RWPE1 (cell line): ENCODE results near the gene PSME2.
A peak's percentile ranks its signal among the peaks of the same experiment; 100 is the strongest.

Experiments used
- CTCF ChIA-PET: fragments of 350-600 bp; sonication (Branson Sonifier 250); formaldehyde crosslinking; extraction: SDS; loops from one replicate; lab custom pipeline; 2021; lab: Yijun Ruan, JAX
- POLR2A ChIA-PET: fragments of 400-600 bp; formaldehyde crosslinking; extraction: SDS; loops from one replicate; lab custom pipeline; 2020; ENCODE audit warnings: antibody characterized with exemption; ENCODE audit not compliant: low non-redundant PET; lab: Yijun Ruan, JAX
- DNase-seq: peaks from one replicate; pipeline ENCODE4 v3.0.0; 2012; ENCODE audit warnings: low spot score
- H3K27ac ChIP-seq: fragments of 450-650 bp; 2 replicates; pipeline ENCODE4 v1.5.1; 2017
- TF ChIP-seq, protein P1 (sequence below): fragments of 450-650 bp; conservative IDR thresholded peaks from 2 replicates; pipeline ENCODE4 v1.5.1; 2017; ENCODE audit warnings: low read depth, mild to moderate bottlenecking

Gene PSME2

DNA sequence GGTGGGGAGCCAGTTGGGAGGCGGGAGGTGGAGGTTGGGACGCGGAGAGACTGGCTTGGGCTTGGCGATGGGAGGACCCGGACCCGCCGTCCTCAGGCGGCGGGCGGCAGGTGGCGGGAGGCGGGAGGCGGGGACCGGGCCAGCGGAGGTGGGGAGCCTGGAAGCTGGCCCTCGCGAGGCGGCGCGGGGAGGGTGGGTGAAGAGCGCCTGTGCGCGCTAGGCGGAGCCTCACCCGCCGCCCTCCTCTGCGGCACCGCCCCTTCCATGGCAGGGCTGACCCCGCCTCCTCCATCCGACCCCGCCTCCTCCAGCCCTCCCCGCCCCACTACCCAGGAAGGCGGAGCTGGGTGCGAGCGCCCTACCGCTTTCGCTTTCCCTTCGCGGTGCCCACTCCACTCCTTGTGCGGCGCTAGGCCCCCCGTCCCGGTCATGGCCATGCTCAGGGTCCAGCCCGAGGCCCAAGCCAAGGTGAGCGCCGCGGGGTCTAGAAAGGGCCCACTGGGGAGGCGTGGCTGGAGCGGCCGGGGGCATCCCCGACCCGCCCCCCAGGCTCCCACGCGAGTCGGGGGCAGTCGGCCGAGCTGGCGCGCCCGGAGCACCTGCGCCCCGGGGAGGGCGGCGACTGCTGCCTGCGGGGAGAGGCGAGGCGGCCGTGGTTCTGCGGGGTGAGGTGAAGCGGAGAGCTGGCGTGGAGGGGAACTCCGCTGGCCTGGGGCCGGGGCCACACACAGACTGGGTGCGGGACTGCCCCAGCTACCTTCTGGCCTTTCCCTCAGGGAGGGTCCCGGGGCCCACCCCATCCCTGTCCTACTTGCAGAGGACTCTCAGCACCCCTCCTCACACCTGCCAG, 10.4 kb downstream of the PSME2 start, which contains the start of gene PSME1:
TSS of gene PSME1 (plus strand) at position 361 of the 850 bp plus-strand sequence. CDS start at position 430, 69 bp downstream.
- TF ChIP-seq, protein P1, sequence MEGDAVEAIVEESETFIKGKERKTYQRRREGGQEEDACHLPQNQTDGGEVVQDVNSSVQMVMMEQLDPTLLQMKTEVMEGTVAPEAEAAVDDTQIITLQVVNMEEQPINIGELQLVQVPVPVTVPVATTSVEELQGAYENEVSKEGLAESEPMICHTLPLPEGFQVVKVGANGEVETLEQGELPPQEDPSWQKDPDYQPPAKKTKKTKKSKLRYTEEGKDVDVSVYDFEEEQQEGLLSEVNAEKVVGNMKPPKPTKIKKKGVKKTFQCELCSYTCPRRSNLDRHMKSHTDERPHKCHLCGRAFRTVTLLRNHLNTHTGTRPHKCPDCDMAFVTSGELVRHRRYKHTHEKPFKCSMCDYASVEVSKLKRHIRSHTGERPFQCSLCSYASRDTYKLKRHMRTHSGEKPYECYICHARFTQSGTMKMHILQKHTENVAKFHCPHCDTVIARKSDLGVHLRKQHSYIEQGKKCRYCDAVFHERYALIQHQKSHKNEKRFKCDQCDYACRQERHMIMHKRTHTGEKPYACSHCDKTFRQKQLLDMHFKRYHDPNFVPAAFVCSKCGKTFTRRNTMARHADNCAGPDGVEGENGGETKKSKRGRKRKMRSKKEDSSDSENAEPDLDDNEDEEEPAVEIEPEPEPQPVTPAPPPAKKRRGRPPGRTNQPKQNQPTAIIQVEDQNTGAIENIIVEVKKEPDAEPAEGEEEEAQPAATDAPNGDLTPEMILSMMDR, result no peak
- CTCF ChIA-PET, result interaction anchor here (1.3 kb wide), 1 partner anchor 25 kb away, joined by 7 read pairs; the partner anchor contains the start of gene IRF9
- POLR2A ChIA-PET, result interaction anchor here (0.9 to 2.6 kb wide), 3 partner anchors 11 to 22 kb away, joined by 3 to 12 read pairs (median 5); partner anchors contain the start of genes DCAF11, NRL, PSME2 and RNF31
- peak within 1 kb of the TSS; percentile 96 for H3K27ac ChIP-seq
- peak; percentile 94 for DNase-seq

DNA sequence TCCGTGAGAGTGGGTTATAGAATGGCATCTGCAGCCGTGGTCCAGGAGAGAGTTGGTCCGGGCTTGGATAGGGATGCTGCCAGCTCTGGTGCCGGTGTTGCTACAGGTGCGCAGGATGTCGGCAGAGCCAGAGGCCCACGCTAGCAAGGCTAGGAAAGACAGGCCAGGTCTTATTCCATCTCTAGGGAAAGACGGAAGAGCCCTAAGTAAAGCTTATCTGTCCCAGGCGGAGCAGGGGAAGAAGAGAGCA, 10.9 kb downstream of the PSME2 start:
- peak overlapping the region; percentile 96 for H3K27ac ChIP-seq
- TF ChIP-seq, protein P1, result no peak
- no peak for DNase-seq
- ChIA-PET POLR2A (interaction anchor here (0.9 to 2.6 kb wide), 3 partner anchors 11 to 21 kb away, joined by 3 to 12 read pairs (median 5); partner anchors contain the start of genes DCAF11, NRL, PSME2 and RNF31), CTCF (no interaction called here)

DNA sequence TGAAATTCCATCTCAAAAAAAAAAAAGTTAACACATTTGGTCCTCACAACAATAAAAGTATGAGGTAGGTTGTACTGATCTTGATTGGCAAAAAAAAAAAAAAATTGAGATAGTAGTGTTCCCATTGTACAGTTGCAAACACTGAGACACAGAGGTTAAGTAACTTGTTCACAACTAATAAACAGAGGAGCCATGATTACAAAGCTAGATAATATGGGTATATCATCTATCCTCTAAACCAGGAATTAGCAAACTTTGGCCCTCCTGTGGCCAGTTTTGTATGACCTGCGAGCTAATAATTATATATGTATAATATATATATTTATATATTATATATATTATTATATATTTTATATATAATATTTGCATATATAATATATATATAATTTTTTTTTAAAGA, 12.7 kb downstream of the PSME2 start:
- ChIA-PET CTCF (interaction anchor here (0.6 to 0.7 kb wide), 2 partner anchors 10 to 70 kb away, joined by 4 to 5 read pairs; no protein-coding TSS in a partner anchor), POLR2A (no interaction called here)
- no peak for DNase-seq
- no peak overlapping the region for H3K27ac ChIP-seq
- TF ChIP-seq, protein P1, result no peak

DNA sequence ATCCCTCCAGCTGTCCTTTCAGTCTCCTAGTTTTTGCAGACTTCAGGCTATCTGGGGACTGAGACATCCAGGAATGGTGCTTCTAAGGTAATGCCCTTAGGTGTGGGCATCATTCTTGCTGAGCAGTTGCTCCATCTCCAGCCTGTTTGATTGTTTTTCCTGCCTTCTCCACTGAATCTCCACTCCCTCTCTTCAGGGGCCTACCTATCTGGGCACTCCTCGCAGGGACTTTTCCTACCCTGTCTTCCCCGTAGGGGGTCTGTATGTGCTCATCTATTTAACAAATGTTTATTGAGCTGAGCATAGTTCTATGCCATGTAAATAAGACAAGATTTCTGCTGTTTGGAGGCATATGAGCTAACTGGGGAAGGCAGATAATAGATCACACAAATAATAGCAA, 13.4 kb downstream of the PSME2 start:
- no peak for DNase-seq
- ChIA-PET POLR2A (no interaction called here), CTCF (interaction anchor here (0.6 kb wide), 1 partner anchor 9 kb away, joined by 4 read pairs; no protein-coding TSS in a partner anchor)
- TF ChIP-seq, protein P1, result no peak
- H3K27ac ChIP-seq, result no peak overlapping the region

DNA sequence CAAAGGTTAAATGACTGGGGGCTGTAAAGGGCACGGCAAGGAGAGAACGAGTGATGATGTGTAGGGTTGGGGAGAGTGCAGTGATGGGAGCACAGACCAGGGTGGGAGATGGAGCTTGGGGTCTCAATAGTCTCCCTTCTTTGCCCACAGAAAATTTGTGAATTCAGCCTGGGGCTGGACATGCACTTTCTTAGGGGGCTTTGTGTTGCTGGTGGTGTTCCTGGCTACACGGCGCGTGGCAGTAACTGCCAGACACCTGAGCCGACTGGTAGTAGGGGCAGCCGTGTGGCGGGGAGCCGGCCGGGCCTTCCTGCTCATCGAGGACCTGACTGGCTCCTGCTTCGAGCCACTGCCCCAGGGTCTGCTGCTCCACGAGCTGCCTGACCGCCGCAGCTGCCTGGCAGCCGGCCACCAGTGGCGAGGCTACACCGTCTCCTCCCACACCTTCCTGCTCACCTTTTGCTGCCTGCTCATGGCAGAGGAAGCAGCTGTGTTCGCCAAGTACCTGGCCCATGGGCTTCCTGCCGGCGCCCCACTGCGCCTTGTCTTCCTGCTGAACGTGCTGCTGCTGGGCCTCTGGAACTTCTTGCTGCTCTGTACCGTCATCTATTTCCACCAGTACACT, 14.2 kb downstream of the PSME2 start:
- ChIA-PET CTCF (no interaction called here), POLR2A (no interaction called here)
- H3K27ac ChIP-seq, result peak overlapping the region; percentile 6; the same call in 1 of the 2 replicates
- TF ChIP-seq, protein P1, result no peak
- DNase-seq, result no peak

DNA sequence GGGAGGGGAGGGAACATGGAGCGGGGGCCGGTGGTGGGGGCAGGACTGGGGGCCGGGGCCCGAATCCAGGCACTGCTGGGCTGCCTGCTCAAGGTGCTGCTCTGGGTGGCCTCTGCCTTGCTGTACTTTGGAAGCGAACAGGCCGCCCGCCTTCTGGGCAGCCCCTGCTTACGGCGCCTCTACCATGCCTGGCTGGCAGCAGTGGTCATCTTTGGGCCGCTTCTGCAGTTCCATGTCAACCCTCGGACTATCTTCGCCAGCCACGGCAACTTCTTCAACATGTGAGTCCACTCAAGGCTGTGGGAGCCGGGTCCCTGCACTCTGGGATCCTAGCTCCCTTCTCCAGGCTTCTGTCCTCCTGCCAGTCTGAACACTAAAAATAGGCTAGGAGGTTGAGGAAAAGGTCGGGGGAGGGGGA, 14.9 kb downstream of the PSME2 start:
- POLR2A ChIA-PET, result no interaction called here
- CTCF ChIA-PET, result no interaction called here
- DNase-seq, result no peak
- no peak overlapping the region for H3K27ac ChIP-seq
- TF ChIP-seq, protein P1, result no peak
